Activated T-cell treated with anti-CD3 and anti-CD28 coated beads for 24 hours (primary cell): ENCODE measurements around the gene ARF6.
"Not testable (repeated sequence)": the region's sequence is repeated elsewhere in the genome, so short reads cannot be mapped to it uniquely, and the experiment has no call there.

Source experiments
- DNase-seq: peaks from one replicate; pipeline ENCODE4 v3.0.0-alpha.2; 2020; ENCODE audit warnings: low read depth

ARF6 gene

GRCh38 chr14:49892636-49893308 is at the start of gene ARF6:
Gene ARF6, plus strand, starts transcription at chr14:49893082. Its CDS starts 655 bp downstream, at chr14:49893737.
- peak; percentile 95 for DNase-seq

GRCh38 chr14:49849213-49849847 is 43.6 kb upstream of the ARF6 start:
- no peak for DNase-seq

- no peak for DNase-seq
Measured at GRCh38 chr14:49851813-49852212, 41.1 kb upstream of the ARF6 start.

GRCh38 chr14:49852301-49853157 is 40.4 kb upstream of the ARF6 start, which contains the start of gene NEMF:
Gene NEMF, minus strand, starts transcription at chr14:49852788. Its CDS starts 35 bp downstream, at chr14:49852753.
- peak; percentile 76 for DNase-seq

GRCh38 chr14:49853158-49853477 is 39.8 kb upstream of the ARF6 start:
- DNase-seq = no peak

- DNase-seq = peak; percentile 62
Measured at GRCh38 chr14:49853572-49854375, 39.1 kb upstream of the ARF6 start.

GRCh38 chr14:49857427-49858003 is 35.4 kb upstream of the ARF6 start:
- no peak for DNase-seq

GRCh38 chr14:49858383-49858782 is 34.5 kb upstream of the ARF6 start:
- DNase-seq = no peak

- no peak for DNase-seq
Measured at GRCh38 chr14:49860988-49861698, 31.7 kb upstream of the ARF6 start.

GRCh38 chr14:49861699-49862088 is 31.2 kb upstream of the ARF6 start:
- peak; percentile 54 for DNase-seq

- DNase-seq = peak; percentile 86
Measured at GRCh38 chr14:49862089-49862673, 30.7 kb upstream of the ARF6 start.

GRCh38 chr14:49863487-49864281 is 29.2 kb upstream of the ARF6 start:
- no peak for DNase-seq

- DNase-seq = peak; percentile 71
Measured at GRCh38 chr14:49865431-49865859, 27.4 kb upstream of the ARF6 start.

GRCh38 chr14:49867831-49868719 is 24.8 kb upstream of the ARF6 start:
- DNase-seq = peak; percentile 96

- no peak for DNase-seq
Measured at GRCh38 chr14:49868720-49869114, 24.2 kb upstream of the ARF6 start.

GRCh38 chr14:49870908-49871307 is 22.0 kb upstream of the ARF6 start:
- no peak for DNase-seq

GRCh38 chr14:49873548-49873947 is 19.3 kb upstream of the ARF6 start:
- not testable (repeated sequence) for DNase-seq

- no peak for DNase-seq
Measured at GRCh38 chr14:49875640-49876198, 17.2 kb upstream of the ARF6 start.
